NCI-H1930 (cell line): ENCODE results near the gene CEP170B.
A peak's percentile ranks its signal among the peaks of the same experiment; 100 is the strongest.
"Not testable (repeated sequence)": the region's sequence is repeated elsewhere in the genome, so short reads cannot be mapped to it uniquely, and the experiment has no call there.

Experiments used
- DNase-seq, 2 experiments: peaks; one replicate each; lab custom pipeline; 2025; lab: John Stamatoyannopoulos, UW

Gene CEP170B

DNA sequence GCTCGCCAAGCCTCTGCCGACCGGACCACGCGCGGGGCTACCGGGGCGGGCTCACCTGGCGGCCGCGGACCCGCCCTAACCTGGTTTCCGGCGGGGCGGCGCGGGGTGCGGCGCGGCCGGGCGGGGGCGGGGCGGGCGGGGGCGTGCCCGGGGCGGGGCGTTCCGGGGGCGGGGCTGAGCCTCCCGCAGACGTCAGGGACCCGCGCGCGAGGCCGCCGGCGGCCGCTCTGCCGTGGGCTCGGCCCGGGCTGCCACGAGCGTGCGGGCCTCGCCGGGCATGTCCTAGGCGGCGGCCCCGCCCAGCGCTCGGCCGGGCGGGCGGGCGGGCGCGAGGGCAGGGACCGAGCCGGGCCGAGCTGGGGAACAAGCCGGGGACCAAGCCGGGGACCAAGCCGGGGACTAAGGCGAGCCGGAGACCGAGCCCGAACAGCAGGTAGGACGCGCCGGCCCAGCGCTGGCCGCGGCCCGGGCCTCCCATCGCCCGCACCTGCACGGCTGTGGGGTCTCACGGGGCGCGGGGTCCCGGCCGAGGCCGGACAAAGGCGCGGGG, at the start of gene CEP170B:
TSS of gene CEP170B (plus strand) at position 188 of the 550 bp plus-strand sequence. CDS start 3,183 bp downstream, outside the sequence.
- DNase-seq: no peak

DNA sequence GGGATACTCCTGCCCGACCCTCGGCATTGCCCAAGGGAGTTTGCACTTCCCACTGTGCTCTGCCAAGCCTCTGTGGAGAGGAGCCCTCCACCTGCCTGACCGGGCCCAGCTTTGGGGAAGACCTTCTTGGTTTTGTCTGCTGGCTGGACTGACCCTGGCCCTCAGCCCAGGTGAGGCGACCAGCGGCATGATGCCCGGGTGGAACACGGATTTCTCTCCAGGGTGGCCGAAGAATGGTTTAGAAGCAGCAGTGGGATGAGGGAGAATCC, 48.5 kb upstream of the CEP170B start:
- DNase-seq: no peak

DNA sequence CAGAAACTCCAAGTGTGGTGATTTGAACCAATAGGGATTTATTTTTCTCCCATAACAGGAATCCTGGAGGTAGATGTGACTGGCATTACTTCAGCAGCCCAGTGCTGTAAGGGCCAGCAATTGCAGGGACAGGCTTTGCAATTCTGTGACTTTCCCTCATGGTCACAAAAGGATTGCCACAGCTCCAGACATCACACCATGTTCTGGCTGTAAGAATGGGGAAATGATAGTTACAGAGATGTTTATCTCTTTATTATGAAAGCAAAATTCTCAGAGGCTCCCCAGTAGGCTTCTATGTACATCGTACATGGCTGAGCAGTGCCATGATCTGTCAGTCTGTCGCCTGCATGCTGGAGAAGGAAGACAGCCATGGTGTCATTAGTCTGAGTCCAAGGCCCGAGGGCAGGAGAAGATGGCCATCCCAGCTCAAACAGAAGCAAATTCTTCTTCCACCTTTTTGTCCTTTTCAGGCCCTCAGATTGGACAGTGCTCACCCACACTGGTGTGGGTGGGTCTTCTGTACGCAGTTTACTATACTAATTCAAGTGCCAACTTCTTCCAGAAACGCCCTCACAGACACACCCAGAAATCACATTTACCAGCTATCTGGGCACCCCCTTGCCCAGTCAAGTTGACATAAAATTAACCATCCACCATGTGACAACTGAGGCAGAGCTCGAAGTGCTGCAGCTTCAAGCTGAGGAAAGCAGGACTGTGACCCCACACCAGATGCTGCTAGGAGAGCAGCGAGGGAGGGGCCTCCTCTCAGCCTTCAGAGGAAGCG, 46.9 kb upstream of the CEP170B start:
- DNase-seq: no peak

DNA sequence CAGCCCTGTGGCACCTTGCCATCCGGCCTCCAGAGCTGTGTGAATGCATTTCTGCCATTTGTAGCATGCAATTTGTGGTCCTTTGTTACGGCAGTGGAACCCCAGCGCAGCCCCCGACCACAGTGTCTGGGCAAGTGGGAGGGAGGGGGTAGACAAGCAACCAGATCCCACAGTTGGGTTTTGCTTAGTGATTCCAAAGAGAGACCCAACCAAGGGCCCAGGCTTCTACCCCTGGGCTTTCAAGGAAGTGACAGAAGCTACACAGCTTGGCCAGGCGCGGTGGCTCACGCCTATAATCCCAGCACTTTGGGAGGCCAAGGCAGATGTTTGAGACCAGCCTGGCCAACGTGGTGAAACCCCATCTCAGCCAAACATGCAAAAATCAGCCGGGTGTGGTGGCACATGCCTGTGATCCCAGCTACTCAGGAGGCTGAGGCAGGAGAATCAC, 46.3 kb upstream of the CEP170B start:
- no peak for DNase-seq

DNA sequence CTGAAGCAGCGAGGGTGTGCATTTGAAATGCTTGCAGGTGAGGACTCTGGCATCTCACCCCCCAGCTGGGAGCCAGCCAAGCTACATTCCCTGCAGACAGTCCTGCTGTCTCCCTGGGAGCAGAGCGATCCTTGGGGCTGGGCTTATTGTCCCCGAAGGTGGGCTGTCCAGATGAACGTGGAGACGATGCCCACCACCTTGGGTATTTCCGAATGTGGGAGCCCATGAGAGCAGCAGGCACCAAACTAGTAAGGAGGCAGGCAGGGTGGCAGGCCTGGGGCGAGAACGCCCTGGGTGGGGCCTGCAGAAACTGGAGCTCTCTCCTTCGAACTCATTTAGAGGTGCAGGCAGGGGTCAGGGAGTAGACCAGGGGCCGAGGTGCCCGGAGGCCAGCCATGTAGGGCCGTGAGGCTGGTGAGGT, 45.7 kb upstream of the CEP170B start:
- DNase-seq: no peak

DNA sequence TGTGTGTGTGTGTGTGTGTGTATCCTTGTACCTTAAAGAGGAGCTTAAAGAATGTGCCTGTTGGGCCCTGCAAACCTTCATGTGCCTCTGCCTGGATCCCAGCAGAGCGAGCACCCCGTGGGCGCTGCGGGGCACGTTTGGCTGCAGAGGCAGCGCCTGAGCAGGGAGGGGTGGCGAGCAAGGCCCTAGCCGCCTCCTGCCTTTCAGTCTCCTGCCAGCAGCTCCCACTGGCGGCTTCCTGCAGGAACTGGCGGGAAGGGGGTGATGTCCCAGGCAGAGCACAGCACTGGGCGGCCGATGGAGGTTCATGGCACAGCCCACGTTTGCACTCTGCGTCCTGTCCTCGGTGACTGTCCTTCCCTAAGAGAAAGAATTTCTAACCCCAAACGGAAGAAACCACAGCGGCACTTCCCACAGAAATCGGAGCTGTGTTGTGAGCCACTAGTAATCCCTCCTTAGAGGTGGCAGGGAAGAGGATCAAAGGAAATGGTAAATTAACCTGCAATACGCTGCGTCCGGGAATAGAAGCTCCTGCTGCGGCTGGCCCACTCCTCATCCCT, 44.3 kb upstream of the CEP170B start:
- DNase-seq: no peak

DNA sequence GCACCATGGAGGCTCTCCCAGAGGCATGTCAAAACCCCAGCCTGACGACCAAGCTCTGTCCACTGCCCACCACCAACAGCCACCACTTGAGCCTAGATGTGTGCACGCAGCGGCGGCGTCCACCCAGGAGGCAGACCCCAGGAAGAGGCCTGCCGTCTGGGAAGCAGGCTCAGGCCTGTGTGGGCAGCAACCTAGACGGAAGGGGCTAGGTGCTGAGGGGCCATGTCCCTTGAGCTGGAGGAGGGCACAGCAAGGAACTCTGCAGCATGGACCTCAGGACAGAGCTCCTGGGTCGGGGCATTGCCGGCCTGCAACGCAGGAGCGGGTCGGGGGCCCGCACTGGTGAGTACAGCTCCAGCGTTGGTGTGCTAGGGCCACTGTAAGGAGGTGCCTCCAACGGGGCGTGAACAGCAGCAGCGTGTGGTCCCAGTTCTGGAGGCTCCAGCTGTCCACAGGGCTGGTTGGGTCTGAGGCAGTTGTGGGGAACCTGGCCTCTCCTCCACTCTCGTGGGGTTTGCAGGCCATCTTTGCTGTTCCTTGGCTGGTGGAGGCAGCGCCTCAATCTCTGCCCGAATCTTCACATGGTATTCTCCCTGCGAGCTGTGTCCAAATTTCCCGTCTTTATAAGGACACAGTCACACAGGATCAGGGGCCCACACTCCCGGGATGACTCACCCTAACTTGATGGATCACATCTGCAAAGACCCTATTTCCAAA, 43.7 kb upstream of the CEP170B start:
- no peak for DNase-seq

DNA sequence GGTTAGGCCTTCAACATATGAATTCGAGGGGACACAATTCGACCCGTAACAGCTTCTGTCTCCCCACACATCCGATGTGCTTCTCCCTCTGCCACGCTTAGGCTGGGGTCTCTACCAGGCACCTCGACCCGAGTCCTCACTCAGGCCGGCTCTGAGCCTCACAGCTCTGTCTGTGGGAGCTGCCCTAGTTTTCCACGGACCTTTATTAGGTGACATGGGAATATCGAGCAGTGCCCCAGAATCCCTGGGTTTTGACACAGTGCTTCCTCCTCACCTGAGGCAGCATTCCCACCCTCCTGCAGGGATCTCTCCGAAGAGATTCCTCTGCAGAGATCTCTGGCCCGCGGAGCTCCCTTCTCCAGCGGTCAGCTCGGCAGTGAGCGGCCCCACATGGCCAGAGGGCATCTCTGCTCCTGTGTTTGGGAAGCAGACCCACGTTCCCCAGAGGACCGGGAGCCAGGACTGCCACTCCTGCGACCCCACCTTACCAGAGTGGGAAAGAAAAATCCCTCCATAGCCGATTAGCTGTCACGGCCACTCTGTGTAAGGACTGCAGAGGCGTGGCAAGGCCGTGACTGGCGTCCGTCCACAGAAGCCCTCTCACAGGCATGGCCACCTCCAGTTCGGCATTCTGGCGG, 43.0 kb upstream of the CEP170B start:
- no peak for DNase-seq

DNA sequence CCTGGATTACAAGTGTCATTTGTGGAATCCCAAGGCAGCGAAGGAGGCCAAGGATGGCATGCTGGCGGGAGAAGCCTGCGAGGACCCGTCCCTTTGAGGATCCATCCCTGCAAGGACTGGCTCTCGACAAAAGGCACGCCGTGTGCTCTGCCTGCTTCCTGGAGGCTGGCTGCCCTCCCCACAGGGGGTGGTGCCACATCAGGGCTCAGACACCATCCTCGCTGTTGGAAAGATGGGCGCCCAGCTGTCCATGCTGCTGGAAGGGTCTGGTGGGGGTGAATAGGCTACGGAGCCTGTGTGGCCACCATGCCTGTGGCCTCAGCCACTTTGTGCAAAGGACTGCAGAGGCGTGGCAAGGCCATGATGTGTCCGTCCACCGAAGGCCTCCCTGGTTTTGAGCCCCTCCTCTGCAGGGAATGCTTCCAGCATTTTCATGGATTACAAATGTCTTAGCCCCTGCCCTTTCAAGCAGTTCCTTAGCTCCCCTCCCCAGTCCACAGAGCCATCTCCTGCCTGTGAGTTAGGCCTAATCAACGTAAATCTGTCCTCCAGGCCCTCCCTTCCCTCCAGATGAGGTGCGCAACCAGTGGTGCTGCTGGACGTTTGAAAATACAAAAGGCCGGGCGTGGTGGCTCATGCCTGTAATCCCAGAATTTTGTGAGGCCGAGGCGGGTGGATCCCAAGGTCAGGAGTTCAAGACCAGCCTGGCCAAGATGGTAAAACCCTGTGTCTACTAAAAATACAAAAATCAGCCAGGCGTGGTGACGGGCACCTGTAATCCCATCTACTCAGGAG, 42.0 kb upstream of the CEP170B start:
- DNase-seq: no peak

DNA sequence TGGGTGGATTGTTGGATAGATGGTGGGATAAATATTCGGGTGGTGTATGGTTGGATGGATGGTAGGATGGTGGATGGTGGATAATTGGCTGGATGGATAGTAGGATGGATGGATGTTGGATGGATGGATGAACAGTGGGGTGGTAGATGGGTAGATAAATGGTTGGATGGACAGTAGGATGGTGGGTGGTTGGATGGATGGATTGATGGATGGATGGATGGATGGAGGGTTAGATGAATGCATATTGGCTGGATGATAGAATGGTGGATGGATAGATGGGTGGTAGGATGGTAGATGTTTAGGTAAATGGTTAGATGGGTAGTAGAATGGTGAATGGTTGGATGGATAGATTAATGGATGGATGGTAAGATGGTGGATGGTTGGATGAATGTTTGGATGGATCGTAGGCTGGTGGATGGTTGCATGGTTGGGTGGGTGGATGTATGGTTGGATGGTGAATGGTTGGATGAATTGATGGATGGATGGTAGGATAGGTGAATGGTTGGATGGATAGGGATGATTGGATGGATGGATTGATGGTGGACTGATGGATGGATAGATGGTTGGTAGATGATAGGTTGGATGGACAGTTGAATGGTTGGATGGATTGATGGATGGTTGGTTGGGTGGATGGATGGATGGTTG, 40.6 kb upstream of the CEP170B start:
- DNase-seq: no peak

DNA sequence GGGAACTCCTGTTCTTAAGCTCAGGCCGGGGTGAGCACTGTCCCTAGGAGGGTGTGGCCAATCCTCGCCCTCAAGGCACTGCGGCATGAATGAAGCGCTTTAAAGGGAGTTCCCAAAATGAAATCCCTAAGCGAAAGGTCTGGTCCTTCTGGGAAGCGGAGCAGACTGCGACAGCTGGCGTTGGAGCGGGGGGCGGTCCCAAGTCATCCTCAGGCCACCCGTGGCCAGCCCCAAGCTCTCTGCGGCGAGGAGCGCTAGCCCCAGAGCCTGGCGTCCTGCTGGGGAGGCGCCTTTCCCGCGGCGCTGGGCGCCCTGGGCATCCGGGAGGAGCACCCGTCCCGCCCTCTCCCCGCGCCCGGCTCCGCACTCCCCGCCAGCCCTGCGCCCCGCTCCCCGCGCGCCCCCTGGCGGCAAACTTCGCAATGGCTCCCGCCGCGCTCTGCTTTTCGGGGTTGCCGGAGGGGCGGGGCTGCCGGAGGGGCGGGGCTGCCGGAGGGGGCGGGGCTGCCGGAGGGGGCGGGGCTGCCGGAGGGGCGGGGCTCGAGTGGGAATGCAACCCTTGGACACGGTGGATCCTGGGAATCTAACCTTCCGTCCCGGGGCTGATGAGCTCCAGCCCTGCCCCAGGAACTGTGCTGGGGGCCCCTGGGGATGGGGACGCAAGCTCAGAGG, 38.7 kb upstream of the CEP170B start:
- peak; percentile 37 to 89 for DNase-seq

DNA sequence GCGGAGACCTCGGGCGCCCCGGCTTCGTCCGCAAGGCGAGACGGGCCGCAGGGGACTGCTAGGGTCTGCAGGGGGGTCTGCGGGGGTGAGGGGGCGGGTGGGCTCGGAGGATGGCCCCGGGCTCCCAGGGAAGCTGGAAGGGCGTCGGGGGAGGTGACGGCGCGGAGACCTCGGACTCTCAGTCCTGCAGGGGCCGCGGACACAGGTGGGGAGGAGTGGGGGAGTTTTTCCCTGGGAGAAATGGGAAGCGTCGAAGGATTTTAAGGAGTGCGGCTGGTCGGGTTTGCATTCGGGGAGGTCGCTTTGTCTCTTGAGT, 38.2 kb upstream of the CEP170B start:
- DNase-seq: no peak

DNA sequence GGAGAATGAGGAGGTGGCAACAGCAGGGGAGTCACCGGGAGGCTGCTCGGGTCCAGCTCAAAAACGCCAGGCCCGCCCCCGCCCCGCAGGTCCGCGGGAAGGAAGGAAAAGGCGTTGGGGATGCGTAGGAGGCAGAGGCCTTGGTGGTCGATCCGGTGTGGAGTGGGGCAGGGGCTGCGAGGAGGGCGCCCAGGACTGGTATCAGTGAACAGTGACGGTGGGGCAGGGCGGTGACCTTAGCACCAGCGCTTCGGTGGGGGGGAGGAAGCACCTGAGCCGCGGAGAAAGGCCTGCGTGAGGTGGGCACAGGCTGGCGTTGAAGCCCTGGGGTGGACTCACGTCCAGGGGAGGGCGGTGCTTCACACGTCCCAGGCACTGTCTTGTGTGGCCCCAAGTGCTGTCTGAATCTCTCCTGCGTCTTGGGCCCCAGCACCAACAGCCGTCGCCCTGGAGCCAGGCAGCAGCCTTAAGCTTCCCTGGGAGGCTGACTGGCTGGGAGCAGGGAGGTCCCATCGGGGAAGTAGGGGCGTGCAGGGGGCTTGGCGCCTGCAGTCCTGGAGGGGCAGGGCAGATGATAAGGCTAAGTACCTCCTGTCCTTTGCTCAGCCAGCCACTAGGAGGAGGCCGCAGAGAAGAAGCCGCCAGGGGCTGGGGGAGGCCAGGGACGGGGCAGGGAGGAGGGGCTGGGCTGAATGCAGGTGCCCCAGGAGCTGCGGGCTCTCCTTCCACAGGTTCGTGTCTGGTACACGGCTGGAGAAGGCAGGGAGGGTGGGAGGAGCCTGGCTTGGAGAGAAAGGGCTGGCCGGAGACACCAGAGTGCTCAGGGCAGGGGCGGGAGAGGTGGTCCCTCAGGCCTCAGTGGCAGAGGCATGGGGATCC, 37.7 kb upstream of the CEP170B start:
- peak; percentile 35 to 41 for DNase-seq

DNA sequence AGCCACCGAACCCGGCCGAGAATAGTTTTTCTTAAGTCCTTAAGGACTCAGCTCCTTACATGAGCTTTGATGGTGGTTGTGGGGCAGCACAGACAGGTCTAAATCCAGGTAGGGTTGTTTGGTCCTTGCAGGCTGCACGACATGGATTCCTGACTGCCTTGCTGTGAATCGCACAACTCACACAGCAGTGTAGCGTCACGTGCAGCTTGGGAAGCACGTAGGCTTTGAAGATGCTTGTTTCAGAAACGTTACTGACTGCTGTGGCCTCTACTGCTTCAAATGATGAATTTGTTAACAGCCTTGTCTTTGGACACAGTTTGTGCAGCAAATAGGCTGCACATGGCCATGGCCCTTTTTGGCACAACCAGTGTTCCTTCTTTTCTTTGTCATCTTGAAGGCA, 34.3 kb upstream of the CEP170B start:
- no peak for DNase-seq

DNA sequence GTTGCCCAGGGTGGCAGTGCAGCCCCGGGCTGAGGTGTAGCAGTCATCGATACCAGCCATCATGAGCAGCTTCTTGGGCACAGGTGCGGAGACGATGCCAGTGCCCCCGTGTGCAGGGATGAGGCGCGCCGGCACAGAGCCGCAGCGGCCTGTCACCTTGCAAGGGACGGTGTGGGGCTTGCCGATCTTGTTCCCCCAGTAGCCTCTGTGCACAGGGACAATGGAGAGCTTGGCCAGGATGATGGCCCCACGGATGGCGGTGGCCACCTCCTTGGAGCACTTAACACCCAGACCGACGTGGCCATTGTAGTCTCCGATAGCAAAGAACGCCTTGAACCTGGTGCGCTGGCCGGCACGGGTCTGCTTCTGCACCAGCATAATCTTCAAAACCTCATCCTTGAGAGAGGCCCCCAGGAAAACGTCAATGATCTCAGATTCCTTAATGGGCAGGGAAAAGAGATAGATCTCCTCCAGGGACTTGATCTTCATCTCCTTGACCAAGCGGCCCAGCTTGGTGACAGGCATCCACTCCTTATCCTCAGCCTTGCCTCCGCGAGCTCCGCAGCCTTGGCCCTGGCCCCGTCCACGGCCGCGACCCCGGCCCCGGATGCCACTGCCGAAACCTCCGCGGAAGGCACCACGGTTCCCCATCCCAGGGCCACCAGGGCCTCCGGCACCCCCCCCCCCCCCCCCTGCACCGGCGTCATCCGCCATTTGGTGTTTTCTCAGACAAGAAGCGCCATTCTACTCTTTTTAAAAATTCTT, 28.7 kb upstream of the CEP170B start:
- not testable (repeated sequence) for DNase-seq

DNA sequence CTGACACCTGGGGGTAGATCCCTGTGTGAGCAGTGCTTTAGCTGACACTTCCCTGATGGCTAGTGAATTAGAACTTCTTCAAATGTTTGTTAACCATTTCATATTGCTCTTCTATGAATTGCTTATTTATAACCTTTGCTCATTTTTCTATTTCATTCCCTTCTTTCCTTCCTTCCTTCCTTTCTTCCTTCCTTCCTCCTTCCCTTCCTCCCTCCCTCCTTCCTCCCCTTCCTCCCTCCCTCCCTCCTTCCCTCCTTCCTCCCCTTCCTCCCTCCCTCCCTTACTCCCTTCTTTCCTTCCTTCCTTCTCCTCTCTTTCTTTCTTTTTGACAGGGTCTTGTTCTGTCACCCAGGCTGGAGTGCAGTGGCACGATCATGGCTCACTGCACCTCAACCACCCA, 23.3 kb upstream of the CEP170B start:
- no peak for DNase-seq

DNA sequence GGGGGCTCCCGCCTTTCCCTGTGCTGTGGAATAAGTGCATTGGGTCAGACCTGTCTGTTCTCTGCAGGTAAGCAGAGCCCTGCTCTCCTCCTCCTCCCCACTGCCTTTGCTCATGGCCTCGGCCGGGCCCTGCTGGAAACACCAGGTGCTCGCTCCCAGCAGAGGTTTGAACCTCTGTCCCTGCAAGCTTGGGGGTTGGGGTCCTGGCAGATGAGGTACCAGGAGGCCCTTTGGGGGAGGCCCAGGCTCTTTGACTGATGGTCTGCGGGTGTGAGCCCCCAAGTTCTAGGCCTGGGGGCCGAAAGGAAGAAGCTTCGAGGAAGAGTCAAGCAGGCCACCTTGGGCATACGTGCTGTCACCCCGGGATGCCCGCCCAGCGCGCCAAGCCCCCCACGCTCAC, 22.1 kb upstream of the CEP170B start:
- no peak for DNase-seq

DNA sequence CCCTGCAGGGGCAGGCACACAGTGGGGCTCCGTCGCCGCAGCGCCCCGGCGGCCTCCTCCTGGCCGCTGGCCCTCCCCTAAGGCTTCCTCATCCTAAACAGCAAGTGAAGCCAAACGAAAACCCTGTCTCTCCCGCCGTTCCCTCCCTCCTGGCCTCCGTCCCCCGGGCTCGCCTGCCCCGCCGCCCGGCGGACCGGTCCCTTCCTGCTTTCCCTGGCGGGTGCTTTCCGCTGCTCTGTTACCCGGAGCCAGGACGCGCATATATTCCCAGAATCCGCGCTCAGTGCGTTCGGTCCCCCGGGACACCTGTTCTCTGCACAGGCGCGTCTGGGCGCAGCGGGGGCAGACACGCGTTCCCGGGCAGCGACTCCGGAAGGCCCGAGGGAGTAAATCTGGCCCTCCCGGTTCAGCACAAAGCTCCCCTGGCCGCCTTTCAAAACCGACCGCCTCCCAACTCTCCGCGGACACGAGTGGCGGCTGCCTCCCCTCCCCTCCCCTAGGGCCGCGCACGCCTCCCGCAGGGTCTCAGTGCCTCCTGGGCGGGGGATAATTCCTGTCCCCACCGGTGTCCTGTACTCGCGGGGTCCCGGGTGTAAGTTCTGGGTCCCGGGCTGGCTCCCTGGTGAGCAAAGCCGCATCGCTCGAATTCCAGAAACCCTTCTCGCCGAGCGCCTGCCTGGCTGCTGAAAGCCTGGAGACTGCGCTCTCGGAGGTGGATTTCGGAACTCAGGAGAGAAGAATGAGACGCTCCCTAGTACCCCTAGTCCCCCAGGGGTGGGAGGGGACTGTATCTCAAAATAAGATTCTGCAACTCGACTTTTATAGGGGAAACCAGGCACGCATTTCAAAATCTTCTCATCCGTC, 21.4 kb upstream of the CEP170B start:
- DNase-seq: peak in 1 of 2 experiments; percentile 15
